Measurements from ENCODE around the gene MDC1.
"Not testable (repeated sequence)": the region's sequence is repeated elsewhere in the genome, so short reads cannot be mapped to it uniquely, and the experiment has no call there.

Gene MDC1

DNA sequence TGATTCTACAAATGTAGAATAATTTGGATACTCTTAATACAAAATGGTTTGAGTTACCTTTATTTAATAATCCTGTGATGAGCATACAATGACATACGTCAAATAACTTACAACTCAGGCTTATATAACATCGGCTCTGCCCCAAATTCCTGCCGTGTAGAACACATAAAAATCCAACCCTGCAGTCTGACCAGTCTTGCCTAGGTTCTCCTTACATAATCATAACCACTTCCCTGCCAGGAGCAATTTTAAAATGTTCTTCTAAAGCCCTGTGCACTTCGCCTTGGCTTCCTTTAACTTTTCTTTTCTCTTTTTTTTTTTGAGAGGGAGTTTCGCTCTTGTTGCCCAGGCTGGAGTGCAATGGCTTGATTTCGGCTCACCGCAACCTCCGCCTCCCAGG, 43.5 kb upstream of the MDC1 start:
- no peak overlapping the region for H3K27ac ChIP-seq
- TF ChIP-seq, protein P1, sequence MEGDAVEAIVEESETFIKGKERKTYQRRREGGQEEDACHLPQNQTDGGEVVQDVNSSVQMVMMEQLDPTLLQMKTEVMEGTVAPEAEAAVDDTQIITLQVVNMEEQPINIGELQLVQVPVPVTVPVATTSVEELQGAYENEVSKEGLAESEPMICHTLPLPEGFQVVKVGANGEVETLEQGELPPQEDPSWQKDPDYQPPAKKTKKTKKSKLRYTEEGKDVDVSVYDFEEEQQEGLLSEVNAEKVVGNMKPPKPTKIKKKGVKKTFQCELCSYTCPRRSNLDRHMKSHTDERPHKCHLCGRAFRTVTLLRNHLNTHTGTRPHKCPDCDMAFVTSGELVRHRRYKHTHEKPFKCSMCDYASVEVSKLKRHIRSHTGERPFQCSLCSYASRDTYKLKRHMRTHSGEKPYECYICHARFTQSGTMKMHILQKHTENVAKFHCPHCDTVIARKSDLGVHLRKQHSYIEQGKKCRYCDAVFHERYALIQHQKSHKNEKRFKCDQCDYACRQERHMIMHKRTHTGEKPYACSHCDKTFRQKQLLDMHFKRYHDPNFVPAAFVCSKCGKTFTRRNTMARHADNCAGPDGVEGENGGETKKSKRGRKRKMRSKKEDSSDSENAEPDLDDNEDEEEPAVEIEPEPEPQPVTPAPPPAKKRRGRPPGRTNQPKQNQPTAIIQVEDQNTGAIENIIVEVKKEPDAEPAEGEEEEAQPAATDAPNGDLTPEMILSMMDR (IDR thresholded peaks at IDR 0.05): no peak
- TF ChIP-seq ZFX (IDR thresholded peaks at IDR 0.05; ENCODE audit: borderline replicate concordance): no peak

DNA sequence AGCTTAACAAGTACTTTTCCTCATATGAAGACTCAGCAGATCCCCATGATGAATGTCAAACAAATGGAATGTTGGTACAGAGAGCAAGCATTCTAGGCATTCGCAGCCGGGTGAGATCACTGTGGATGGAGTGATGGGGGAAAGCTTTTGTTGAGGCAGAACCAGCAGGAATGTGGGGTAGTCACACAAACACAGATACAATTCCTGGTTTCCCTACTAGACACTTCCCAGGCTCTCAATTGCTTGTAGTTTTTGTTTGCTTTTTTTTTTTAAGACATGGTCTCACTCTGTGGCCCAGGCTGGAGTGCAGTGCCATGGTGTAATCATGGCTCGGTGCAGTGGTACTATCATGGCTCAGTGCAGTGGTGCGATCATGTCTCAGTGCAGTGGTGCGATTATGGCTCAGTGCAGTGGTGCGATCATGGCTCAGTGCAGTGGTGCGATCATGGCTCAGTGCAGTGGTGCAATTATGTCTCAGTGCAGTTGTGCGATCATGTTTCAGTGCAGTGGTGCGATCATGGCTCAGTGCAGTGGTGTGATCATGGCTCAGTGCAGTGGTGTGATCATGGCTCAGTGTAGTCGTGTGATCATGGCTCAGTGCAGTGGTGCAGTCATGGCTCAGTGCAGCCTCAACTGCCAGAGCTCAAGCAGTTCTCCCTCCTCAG, 42.6 kb upstream of the MDC1 start:
- no peak overlapping the region for H3K27ac ChIP-seq
- TF ChIP-seq, protein P1 (IDR thresholded peaks at IDR 0.05): no peak
- TF ChIP-seq ZFX (IDR thresholded peaks at IDR 0.05; ENCODE audit: borderline replicate concordance): no peak

DNA sequence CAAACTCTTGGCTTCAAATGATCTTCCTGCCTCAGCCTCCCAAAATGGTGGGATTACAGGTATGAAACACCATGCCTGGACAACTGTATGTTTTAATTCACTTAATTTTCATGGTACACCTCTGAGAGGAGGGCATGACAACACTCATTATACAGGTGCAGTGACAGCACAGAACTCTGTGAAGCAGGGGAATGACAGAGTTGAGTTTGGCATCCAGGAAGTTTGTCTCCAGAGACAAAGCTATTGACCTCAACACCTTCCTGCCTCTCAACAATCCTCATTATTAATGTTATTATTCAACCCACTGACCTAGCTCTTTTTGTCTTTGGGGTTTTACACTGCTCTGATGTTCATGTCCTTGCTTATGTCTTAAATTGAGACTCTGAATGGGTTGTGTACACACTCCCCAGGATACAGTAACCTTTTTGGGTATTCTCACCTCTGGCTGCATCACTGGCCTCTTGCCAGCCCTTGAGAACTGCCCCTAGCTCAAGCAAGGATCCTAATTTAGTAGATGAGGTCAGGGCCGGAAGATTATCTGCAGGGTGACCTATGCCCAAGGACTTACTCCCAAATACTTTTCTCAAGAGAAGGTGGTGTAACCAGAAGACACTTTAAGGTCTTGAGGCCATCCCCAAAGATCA, 40.3 kb upstream of the MDC1 start:
- H3K27ac ChIP-seq: no peak overlapping the region
- TF ChIP-seq, protein P1 (IDR thresholded peaks at IDR 0.05): no peak
- TF ChIP-seq ZFX (IDR thresholded peaks at IDR 0.05; ENCODE audit: borderline replicate concordance): no peak

DNA sequence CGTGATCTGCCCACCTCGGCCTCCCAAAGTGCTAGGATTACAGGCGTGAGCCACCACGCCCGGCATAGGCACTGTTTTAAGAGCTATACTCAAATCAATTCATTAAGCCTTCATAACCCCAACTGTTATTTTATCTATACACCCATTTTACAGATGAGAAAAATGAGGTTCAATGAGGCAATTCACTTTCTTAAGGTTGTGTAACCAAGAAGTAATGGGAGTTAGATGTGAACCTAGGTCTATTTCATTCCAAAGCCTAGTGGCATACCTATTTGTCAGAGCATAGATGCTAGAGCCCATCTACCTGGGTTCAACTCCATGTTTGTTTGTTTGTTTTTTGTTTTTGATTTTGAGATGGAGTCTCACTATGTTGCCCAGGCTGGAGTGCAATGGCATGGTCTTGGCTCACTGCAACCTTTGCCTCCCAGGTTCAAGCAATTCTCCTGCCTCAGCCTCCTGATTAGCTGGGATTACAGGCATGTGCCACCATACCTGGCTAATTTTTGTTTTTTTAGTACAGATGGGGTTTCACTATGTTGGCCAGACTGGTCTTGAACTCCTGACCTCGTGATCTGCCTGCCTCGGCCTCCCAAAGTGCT, 39.4 kb upstream of the MDC1 start:
- H3K27ac ChIP-seq: not testable (repeated sequence)

DNA sequence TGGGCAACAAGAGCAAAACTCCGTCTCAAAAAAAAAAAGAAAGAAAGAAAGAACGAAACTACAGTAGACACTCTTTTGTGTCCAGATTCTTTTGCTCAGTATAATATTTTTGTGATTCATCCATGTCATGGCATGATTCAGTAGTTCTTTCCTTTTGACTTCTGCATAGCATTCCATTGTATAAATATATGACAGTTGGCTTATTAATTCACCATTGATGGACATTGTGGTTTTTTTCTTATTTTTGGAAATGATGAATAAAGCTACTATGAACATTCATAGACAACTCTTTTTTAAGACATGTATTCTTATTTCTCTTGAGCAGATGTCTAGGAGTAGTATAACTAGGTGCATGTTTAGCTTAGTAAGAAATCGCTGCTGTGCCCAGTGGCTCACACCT, 37.5 kb upstream of the MDC1 start:
- TF ChIP-seq, protein P1 (IDR thresholded peaks at IDR 0.05): no peak
- TF ChIP-seq ZFX (IDR thresholded peaks at IDR 0.05; ENCODE audit: borderline replicate concordance): no peak

DNA sequence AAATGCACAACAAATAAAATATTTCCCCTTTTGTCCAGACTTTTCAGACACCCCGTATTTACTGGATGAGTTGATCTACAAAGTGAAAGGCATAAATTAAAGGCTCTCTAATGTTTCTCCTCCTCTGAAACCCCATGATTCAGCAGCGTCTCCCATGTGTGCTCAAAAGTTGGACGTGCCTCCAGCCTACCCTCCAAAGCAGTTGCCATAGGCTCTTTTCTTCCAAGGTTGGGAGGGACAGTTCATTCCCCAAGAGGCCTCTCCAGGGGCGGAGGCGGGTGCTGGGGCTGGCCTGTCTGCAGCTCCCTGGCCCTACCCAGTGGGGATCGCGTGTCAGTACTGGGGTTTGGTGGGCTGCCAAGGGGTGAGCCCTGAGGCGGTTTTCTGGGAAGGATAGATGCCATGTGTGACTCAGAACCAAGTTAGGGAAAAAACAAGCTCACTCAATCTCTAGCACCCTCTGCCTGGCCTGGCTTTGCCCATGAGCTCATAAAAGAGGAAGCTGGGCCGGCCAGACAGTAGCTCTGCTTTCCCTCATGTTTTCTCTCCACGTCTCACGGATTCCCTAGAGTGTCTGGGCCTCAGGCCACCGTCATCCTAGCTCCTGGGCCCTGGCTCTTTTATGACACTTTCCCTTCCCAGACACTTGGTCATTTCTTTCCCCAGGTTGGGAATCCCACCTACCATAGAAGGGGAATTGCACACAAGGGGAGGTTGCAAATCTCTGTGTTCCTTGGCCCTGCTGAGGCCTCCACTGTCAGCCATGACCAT, 35.3 kb upstream of the MDC1 start:
- no peak overlapping the region for H3K27ac ChIP-seq
- TF ChIP-seq, protein P1 (IDR thresholded peaks at IDR 0.05): no peak
- TF ChIP-seq ZFX (IDR thresholded peaks at IDR 0.05; ENCODE audit: borderline replicate concordance): no peak

More for the DNA sequence above, 37.5 kb upstream of the MDC1 start:
- no peak overlapping the region for H3K27ac ChIP-seq

DNA sequence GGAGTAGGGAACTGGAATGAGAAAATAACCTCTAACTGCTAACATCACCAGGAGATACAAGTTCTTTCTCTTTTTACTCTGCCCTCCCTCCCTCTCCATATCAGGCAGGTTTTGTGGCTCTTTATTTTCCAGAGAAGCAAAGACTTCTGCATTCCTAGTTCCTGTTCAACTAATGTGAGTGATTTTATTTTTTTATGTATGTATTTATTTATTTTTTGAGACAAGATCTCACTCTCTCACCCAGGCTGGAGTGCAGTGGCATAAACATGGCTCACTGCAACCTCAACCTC, 33.2 kb upstream of the MDC1 start:
- TF ChIP-seq, protein P1 (IDR thresholded peaks at IDR 0.05): no peak
- TF ChIP-seq ZFX (IDR thresholded peaks at IDR 0.05; ENCODE audit: borderline replicate concordance): no peak
- H3K27ac ChIP-seq: peak overlapping the region; percentile 10; the same call in 1 of the 2 replicates
